Activated CD4-positive, alpha-beta T cell treated with anti-CD3 and anti-CD28 coated beads for 1 hour (primary cell): ENCODE data around the gene POTEF.
"Not testable (repeated sequence)": the region's sequence is repeated elsewhere in the genome, so short reads cannot be mapped to it uniquely, and the experiment has no call there.

Source experiments
- DNase-seq: peaks from one replicate; pipeline ENCODE4 v3.0.0-alpha.2; 2020

The POTEF gene

GRCh38 chr2:130129120-130129829 lies at the start of gene POTEF:
TSS of gene POTEF (minus strand) at chr2:130129222. CDS start at chr2:130120515, 8,707 bp downstream.
- DNase-seq: not testable (repeated sequence)

DNA sequence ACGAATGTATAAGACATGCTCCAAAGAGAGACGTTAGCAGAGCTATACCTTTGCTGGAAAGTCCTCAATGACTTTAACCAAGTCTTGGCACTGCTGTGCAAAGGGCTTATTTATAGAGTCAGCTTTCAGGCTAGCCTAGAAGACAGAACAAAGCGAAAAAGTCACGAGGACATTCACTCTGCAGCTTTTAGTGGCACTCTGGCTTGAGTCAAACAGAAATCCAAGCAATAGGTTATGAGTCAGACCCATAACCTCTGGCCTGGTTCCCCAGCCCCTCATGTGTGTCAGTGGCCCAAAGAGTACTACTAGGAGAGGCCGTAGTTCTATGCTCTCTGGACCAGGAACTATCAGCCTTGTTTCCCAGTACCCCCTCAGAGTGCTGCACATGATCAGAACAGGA lies 45.8 kb upstream of the POTEF start:
- not testable (repeated sequence) for DNase-seq

GRCh38 chr2:130169896-130170295 lies 40.9 kb upstream of the POTEF start:
- DNase-seq: no peak

DNA sequence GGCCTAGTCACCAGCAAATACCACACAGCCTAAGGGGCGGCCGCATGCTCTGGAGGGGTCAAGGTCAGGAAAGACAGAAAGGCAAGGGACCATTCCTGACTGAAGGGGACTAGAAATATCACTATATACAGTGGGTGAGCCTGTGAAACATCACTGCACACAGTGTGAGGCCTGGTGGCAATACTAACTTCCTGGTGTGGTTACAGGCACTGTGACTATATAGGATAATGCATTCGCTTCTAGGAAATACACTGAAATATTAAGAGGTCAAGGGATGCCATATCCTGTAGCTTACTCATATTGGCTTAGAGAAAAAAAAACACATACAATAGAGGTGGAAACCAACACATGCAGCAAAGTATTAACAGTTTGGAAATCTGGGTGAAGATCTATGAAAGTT lies 40.1 kb upstream of the POTEF start:
- DNase-seq: not testable (repeated sequence)

- DNase-seq: not testable (repeated sequence)
Observed at GRCh38 chr2:130166611-130167010, 37.6 kb upstream of the POTEF start.

GRCh38 chr2:130165293-130166016 lies 36.4 kb upstream of the POTEF start:
- no peak for DNase-seq

- no peak for DNase-seq
Observed at GRCh38 chr2:130162968-130163367, 33.9 kb upstream of the POTEF start.

GRCh38 chr2:130162486-130162885 lies 33.5 kb upstream of the POTEF start:
- DNase-seq: not testable (repeated sequence)

GRCh38 chr2:130160838-130161705 lies 32.0 kb upstream of the POTEF start:
- DNase-seq: not testable (repeated sequence)

- DNase-seq: no peak
Observed at GRCh38 chr2:130160131-130160530, 31.1 kb upstream of the POTEF start.

DNA sequence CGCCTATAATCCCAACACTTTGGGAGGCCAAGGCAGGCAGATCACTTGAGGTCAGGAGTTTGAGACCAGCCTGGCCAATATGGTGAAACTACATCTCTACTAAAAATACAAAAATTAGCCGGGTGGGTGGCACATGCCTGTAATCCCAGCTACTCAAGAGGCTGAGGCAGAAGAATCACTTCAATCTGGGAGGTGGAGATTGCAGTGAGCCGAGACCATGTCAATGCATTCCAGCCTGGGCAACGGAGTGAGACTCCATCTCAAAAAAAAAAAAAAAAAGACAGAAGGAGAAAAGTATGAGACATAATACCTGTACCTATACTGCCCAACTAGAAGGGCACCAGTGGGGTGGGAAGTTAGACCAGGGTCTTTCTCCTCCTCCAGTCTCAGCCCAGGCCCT lies 30.4 kb upstream of the POTEF start:
- DNase-seq: not testable (repeated sequence)

GRCh38 chr2:130158631-130159030 lies 29.6 kb upstream of the POTEF start:
- DNase-seq: no peak

GRCh38 chr2:130157825-130158514 lies 28.9 kb upstream of the POTEF start:
- DNase-seq: not testable (repeated sequence)

GRCh38 chr2:130157354-130157753 lies 28.3 kb upstream of the POTEF start:
- DNase-seq: not testable (repeated sequence)

DNA sequence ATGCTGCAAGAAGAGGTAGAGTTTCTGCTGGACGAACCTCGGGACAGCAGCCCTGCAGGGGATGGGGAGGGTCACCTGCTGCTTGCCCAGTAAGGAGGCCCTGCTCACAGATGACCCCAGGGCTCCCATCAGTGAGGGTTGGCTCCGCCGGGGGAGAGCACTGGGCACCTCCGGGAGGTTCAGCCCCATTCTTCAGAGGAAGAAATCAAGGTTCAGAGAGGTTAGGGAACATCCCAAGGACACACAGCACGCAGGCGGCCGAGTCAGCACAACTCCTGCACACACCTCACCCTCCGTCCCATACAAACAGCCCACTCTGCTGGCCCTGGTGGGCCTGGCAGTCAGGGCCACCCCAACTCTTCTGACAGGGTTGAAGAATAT lies 27.6 kb upstream of the POTEF start:
- DNase-seq: no peak

DNA sequence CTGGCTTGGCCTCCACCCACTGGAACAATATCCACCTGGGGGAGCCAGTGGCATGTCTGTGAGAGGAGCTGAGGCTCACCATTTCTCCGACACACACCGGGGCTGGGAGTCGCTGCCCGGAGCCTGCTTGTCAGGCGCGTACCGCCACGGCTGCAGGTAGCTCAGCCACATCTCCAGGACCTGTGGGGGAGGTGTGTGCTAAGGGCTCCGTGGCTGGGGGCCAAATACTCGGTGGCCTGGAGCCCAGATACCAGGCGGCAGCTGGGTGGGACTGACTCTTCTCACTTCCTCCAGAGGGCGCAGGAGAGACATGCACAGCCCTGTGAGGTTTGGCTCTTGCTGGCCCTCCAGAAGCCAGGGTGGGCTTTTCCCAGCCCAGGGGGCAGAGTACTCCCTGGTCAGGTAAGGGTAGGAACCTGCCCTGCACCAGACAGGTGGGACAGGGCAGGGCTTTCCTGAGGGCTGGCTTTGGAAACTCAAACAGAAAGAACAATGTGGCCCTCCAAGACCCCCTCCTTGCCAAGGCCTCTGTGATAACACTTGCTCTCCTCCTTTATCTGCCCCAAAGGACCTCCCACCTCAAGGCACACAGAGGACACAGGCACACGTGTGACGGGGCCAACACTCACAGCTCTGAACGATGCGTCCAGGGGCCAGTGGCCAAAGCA lies 27.1 kb upstream of the POTEF start:
- not testable (repeated sequence) for DNase-seq

DNA sequence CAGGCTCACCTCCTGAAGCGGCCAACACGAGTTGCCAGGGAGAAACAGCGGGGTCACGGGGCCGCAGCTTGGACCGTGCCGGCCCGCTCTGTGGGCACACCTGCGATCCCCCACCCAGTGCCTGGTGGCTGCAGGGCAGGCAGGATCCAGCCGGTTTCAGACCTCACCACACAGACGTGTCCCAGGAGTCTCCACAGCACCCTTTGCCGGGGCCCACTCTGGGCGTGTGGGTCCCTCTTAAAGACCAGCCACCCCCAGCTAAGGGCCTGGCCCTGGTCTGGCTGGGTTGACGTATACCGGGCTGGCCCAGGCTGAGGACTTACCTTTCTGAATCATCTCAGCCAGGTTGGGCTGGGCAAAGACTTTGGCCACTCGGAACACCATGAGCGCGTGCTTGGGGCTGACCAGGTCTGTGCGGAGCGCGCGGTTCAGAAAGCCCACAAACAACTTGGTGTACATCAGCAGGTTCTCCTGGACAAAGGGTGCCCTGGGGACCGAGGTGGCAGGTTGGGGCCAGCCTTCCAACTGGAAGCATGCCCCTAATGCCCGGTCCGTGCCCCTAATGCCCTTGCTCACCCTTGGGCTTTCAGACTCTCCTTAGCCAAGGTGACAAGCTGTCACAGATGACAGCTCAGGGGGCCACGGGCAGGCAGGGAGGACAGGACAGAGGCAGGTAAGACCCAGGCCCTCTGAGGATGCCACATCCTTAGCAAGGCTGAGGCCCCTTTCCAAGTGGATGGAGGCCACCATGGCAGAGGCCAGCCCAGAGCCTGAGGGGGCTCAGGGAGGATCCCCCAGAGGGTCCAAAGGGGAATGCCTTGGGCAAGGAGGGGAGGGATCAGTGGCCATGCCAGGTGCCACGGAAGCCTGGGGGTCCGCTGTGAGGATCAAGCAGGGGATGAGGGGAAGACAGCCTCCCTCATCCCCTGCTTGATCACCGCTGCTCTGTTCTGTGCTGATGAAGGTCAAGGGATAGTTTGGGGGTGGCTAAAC lies 26.0 kb upstream of the POTEF start:
- no peak for DNase-seq

- not testable (repeated sequence) for DNase-seq
Observed at GRCh38 chr2:130154423-130154770, 25.4 kb upstream of the POTEF start.

- DNase-seq: not testable (repeated sequence)
Observed at GRCh38 chr2:130153721-130154422, 24.9 kb upstream of the POTEF start.
